NCI-H446 (cell line): Measurements from ENCODE around the gene SLC2A1.

Experiments used
- DNase-seq, 2 experiments: peaks; one replicate each; lab custom pipeline; 2025; lab: John Stamatoyannopoulos, UW

The SLC2A1 gene

DNA sequence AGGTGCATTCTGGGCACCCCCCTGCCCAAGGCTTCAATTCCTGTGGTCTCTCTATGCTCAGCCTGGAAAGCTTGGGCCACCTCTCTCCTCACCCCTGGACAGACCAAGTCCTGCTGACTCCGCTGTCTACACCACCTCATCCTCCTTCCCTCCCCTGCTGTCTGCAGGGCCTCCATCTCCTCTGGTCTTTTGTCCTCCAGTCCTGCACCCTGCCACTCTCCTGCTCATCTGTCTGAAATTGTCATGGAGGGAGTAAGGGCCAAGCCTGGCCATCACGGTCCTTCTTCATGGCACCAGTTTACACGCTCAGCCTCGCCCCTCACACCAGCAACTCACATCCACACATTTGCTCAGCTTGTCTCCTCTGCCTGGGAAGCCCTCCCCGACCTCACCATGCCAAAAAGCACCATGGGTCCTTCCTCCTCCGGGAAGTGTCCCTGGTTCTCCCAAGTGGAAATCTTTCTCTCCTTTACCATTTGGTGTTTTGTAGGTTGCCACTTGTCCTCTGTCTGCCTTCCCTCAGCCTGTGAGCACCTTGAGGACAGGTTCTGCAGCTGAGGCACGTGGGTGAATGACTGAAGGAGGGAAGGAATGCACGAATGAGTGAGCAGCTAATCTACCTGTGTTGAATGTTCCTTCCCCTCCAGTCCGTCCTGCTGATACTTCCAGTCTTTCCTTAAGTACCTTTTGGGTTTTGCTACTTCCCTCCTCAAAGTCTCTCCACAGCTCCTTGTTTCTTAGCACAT is 2.1 kb upstream of the SLC2A1 start:
- DNase-seq, result no peak

DNA sequence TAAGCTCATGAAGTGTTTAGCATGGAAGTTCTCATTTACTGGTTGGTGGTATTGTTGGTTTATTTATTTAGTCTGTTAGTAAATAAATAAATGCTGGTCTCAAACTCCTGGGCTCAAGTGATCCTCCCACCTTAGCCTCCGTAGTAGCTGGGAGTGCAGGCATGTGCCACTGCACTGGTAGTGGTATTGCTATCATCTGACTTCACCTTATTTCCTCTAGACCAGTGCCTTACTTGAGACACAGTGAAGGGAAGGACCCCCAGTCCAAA is 1.4 kb upstream of the SLC2A1 start:
- no peak for DNase-seq

DNA sequence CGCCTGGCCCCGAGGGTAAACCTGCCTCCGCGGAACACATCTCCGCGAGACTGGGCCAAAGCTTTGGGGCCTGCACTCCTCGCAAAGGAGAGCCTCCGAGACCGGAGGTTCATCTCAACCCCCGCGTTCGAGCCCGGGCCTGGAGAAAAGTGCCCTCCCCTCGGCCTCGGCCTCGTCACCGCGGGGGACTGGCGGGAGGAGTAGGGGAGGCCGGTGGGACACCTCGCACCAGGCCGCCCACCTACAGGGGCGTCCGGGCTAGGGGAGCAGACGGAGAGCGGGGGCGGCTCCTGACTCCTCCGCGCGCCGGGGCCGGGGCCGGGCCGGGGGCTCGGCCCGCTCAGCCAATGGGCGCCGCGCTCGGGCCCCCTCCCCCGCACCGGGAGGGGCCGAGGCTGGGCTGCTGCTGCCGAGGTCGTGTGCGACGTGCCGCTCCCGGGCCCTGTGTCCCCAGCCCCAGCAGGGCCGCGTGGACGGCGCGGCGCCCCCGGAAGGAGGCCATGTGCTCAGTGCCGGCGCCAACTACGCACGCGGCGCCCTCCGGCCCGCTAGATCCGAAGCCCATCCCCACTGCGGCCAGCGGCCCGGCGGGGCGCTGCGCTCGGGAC is 684 bp downstream of the SLC2A1 start:
- peak in 1 of 2 experiments; percentile 56 for DNase-seq

DNA sequence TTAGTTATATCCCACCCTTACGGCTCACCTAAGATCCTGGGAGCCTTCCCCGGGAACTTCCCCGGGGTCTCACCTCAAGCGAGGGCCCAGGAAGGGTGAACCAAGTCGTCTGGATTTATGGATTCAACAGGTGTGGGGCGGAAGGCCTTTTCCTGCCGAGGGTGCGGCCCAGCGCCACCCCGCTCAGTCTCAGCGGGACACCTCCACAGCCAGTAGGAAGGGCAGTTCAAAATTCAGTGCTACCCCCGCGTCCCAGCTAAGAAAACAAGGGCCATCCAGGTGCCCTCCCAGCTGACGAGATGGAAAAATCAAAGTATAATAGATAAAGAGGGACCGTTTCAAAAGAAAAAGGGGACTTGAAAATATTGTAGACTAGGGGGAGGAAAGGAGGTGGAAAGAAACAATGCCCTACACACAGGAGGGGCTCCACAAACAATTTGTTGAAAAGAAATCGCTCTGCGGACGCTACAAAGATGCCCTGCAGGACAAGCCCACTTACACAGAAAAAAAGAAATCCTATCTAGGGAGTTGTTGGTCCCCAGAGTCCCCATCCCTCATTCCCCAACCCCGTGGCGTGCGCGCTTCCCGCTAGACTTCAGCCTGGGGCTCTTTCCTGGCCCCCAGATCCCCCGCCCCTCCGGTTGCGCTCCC is 1.3 kb downstream of the SLC2A1 start:
- no peak for DNase-seq

DNA sequence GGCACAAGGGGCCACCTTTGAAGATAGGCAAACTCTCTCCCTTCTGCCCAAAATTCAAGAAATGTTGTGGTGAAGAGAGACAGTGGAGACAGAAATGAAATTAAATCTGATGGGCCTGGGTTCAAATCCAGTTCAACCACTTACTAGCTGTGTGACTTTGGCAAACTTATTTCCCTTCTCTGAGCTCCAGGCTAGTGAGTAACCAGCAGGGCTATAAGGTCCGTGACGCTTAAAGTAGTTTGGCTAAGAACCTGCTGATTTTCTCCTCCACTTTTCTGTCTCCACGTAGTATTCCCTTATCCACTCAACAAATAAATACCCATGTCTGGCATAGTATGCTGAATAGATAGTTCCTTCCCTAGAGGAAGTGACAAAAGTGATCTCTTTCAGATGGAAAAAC is 1.9 kb downstream of the SLC2A1 start:
- DNase-seq, result no peak

DNA sequence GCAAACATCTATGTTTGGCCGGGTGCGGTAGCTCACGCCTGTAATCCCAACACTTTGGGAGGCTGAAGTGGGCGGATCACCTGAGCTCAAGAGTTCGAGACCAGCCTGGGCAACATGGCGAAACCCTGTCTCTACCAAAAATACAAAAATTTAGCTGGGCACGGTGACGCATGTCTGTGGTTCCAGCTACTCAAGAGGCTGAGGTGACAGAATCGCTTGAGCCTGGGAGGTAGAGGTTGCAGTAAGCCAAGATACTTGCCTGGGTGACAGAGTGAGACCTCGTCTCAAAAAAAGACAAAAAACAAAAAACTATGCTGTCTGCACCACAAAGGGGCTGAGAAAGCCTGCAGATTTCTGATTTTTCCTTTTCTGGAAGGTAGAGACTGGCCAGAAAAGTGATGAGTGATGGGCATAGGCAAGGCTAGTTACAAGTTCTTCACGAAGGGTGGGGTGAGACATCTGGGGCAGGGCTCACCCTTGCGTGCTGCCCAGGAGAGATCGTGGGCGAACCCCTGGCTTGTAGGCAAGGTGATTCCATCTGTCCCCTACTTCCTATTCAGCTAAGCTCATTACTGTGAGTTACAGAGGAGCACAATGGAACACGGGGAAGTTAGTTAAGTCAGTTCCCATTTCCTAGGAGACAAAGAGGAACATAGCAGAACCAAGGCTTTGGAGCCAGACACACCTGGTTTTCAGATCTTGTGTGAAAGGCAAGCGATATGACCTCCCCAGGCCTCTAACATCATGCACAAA is 3.2 kb downstream of the SLC2A1 start:
- DNase-seq, result no peak

DNA sequence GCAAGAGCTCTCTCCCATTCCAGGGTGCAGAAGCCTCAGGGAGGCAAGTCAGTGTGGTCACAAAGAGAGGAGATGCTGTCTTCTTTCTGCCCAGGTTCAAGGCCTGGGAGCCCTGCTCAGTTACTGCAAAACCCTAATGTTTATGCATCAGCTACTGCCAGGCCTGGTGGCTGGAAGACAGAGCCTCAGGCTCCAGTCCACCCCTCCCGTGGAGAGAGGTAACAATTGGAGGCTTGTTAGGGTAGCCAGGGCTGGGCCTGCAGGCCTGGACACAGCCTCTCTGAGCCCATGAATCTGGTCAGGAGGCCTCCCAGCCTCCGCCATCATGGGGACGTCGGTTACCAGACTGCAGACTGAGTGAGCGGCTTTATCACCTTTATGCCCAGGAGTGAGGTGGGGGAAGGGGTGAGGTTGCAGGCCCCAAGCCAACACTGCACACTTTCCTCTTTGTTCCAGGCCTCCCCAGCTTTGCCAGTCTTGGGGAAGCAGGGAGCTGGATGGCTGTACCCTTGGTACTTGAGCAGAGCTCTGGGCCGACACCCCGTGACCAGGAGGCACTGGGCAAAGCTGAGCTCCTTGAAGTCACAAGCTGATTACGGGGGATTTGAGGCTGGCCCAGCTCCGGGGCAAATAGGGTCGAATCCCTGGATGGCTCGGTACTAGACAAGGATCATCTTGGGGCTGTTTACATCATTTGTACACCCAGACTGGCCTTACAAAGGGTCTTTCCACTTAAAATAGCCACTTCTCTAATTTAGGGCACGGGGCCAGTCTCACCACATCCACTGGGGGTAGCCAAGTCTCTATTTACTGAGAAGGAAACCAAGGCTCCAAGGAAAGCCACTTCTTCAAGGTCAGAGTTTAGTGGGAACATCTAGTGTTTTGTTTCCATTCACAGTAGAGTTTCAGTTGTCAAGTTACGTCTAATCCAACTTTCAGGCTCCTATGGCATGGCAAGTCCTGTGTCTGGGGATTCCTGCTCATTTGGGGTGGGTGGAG is 5.2 kb downstream of the SLC2A1 start:
- DNase-seq, result no peak

DNA sequence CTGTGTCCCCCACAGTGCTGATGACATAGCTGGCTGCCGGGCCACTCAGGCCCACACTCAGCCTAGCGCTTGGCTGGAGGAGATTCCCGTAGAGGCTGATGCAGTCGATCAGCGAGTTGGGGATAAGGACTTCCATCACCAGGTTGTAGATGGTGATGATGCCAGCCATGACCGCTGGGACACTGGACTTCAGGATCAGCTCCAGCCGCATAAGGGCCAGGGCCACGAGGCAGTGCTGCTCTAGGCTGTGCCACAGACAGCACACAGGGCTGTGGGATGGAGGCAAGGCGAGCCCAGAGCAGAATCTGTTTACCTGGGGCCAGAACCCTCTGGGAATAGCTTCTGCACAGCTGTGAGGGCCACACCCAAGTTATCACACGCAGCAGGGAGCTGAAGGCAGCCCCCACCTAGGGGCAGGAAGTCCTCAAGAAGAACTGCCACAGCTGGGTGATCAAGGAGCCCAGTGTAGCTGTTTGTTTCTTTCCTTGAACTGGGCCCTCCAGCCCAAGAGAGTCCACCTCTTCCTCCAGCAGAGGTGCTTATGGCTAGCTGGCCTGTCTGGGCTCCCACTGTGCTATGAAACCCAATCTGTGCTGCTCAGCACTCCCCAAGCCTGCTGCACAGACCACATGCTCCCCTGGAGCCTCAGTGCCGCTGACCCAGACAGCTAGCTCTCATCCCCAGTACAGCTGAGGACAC is 6.2 kb downstream of the SLC2A1 start:
- DNase-seq, result no peak

DNA sequence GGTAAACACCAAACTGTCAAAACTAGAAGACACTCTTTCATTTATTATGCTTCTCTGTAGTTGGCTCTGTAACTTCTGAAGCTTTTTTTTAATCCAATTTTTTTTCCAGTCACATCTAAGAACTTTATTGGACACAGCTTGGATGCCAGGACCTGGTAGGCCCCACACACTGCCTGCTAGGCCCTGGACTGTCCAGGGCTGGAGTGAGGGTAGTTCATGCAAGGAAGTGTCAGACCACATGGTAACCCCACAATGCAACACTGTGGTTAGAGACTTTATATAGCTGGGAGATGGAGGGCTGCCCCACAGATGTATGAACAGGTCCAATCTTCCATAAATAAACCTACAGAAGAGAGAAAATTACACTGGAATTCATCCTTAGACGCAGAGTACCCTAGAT is 7.1 kb downstream of the SLC2A1 start:
- no peak for DNase-seq

DNA sequence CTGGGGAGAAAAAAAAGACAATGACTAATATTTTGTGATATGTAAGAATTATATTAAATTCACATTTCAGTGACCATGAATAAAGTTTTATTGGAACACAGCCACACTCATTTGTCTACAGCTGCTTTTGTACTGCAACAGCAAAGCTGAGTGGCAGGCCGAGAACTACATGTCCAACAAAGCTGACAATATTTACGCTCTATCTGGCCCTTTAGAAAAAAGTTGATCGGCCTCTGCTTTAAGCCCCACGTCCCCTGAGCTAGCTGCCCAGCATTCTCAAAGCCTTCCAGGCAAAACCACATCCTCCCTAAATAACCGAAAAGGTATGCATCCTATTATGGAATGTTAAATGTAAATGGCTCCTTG is 8.6 kb downstream of the SLC2A1 start:
- DNase-seq, result no peak

DNA sequence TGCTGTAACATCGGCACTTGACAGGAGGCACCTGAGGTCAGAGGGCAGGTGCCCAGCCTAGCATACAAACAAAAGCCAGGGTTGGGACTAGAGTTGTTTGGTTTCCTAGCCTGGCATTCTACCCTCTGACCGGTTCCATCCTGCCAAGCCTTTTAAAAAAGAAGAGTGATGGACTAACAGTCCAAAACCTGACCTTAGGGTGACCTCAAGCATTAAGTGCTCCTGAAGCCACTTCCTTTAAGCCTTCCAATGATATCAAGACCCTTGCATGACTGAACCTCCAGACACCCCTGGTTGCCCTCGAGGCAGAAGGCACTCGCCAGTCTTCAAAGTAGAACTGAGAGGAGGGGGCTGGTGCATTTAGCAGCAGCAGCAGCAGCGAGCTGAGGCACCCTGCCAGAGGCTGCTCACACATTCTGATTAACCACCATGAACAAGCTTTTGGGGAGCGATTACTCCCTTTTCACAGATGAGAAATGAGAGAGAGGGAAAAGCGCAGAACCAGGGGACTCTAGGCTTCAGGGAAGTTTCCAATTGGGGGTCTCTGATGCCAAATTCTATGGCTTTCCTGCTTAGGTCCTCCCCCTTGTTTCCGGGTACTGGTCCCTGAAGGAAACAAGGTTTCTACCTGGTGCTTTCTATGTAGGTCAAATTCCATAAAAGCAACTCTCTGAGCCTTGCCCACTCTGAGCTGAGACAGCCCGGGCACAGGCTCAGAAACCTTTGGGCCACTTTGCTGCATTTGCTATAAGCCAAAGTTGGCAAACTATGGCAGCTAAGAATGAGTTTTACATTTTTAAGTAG is 9.2 kb downstream of the SLC2A1 start:
- no peak for DNase-seq

DNA sequence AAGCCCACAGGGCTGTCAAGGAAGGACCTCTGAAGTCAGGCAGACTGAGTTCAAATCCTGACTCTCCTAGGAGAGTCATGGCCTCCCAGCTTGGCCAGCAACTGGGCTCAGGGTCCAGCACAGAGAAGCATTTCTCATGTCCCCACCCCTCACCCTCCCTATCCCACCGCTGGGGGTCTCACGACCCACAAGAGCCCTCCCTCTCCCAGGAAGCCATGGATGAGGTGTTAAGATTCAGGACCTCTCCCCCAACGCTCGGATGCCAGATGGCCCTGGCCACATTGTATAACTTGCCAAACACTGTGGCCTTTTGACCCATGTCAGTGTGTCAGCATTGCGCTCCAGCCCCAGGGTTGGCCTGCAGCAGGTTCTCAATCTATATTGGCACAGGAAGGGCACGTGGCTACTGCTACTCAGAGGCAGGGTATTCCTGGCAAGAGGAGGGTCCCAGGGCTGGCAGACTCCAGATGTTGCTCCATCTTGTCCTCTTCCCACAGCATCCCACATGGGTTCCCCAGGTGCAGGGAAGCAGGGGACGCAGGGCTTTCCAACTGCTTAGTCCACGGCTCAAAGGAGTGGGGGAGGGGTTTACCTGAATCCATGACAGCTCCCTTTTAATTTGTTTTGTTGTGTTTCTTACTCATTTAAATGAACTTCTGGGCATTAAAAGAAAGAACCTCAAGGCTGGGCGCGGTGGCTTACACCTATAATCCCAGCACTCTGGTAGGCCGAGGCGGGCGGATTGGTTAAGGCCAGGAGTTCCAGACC is 10.5 kb downstream of the SLC2A1 start:
- DNase-seq, result no peak

DNA sequence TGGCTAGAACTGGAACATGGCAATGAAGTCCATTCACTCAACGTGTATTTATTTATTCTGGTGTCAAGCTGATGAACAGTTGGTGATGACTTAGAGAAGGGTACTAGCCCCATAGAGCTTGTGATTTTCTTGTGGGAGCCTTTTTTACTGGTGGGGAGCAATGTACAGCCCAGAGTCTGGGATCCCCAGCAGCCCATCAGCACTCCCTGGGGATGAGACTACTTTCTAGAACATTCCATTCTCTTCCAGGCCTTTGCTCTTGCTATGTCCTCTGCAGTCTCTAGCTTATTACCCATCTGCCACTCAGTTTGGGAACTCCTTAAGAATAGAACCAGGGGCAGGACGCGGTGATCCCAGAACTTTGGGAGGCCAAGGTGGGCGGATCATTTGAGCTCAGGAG is 11.6 kb downstream of the SLC2A1 start:
- peak in 1 of 2 experiments; percentile 39 for DNase-seq

DNA sequence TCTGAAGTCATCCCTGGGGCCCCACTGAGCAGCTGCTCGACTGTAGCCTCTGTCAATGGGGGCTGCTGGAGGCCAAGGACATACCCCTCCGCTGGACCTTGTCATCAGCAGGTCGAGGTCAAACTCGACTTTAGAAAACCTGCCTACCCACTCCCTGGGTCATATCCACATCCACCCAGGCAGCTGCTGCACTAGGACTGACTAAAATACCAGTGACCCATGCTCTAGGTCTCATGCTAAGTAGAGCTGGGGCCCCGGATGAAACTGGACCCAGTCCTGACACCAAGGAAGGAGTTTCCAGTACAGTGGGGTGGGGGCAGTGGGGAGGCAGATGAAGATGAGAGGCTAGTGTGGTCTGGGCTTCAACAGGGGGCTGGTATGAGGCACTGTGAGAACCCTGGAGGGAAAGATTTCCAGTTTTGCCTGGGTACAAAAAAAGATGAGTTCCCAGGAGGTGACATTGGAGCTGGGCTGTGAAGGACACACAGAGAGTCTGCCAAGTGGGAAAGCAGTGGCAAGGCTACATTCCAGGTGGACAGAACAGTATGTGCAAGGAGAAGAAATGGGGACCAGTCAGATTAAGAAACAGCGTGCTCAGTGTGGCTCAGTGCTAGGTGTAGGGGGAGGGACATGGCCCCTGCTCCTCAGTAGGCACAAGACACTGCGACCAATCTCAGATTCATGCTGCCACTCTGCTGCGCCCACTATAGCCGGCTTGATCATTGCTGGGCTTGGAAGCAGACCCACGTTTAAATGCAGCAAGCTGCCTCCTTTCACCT is 12.4 kb downstream of the SLC2A1 start:
- DNase-seq, result no peak

DNA sequence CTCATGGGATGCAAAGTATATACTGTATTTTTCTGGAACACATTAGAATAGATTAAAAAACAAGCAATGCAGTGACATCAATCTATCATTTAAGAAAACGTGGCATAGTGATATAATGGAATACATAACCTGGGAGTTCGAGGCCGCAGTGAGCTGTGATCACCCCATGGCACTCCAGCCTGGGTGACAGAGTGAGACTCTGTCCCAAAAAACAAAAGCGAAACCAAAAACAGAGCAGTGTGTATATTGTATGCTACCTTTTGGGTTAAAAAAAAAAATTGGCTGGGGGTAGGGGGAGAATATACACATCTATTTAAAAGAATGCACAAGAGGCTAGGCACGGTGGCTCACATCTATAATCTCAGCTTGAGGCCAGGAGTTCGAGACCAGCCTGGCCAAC is 13.5 kb downstream of the SLC2A1 start:
- DNase-seq, result no peak

DNA sequence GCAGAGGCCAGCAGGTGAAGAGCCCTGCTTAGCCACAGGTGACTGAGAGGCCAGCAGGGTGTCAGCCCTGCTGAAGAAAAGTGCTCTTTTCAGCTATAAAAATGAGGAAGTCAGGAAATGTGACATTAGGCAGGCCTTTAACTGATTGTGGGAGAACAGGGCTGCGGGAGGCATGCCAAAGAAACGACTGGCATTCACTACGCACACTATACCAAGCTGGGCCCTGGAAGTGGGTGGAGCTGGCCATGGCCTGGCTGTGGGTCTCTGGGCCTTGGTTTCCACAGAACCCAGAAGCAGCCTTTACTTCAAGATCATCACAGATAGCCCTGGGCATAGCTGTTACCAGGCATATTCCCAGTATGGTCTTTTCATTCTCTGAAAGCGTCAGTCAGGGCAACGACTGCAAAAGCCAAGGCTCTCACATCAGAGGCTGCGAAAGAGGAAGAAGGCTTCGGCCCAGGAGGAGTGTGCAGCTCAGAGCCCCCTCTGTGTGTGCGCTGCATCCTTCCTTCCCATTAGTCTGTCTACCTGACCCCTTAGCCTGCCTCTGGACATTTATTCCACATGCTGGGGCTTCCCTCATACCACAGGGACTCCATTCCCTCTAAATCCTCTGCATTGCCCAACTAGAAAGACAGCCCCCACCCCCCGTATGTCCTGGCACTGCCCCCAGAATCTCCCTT is 14.3 kb downstream of the SLC2A1 start:
- DNase-seq, result no peak

DNA sequence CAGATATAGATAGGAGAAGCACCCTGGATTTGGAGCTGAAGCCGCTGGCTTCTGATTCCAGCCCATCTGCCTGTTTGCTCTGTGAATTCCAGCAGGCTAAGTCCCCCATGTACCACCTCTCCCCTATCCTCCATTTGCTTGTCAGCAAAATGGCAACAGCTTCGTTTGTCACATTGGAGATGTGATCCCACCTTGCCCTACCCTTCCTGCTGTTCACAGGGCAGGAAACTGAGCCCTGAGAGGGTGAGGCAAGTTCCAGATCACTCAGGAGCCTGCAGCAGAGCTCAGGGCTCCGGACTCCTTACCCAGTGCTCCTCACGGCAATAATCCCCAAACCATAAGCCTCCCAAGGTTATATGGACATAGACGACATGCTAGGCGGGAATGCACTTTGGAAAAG is 14.9 kb downstream of the SLC2A1 start:
- no peak for DNase-seq

DNA sequence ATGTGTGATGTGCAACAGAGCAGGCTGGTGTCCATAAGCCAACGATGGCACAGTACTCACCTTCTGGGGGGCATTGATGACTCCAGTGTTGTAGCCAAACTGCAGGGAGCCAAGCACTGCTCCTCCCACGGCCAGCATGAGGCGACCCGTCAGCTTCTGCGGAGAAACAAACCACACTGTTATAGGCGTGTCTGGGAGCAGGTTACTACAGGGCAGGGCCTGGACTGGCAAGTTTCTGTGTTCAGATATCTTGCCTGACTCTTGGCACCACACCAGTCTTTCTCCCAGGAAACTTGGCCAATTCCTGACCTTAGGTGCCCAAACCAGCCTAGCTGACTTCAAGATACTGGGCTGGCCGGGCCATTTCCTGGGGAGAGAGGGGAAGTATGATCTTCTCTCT is 15.5 kb downstream of the SLC2A1 start:
- no peak for DNase-seq
